Nephron (organoid): Measurements from ENCODE around the gene GRIN3B.

Experiments used
- H3K27ac Mint-ChIP-seq, 3 experiments: 2 replicates each; pipeline ENCODE4 v1.8.0; 2020; ENCODE audit warnings: mixed read lengths in 3 of 3, mild to moderate bottlenecking in 2 of 3, moderate library complexity in 1 of 3
- H3K27me3 Mint-ChIP-seq: 2 replicates; pipeline ENCODE4 v1.8.0; 2021; ENCODE audit warnings: low read depth, mild to moderate bottlenecking, moderate library complexity, mixed read lengths
- H3K36me3 Mint-ChIP-seq: 2 replicates; pipeline ENCODE4 v1.8.0; 2020; ENCODE audit warnings: low read depth, mixed read lengths
- H3K4me1 Mint-ChIP-seq: 2 replicates; pipeline ENCODE4 v1.8.0; 2020; ENCODE audit warnings: mixed read lengths
- H3K4me3 Mint-ChIP-seq, 3 experiments: 2 replicates each; pipeline ENCODE4 v1.8.0; 2020; ENCODE audit warnings: mild to moderate bottlenecking in 3 of 3, mixed read lengths in 3 of 3, moderate library complexity in 2 of 3
- H3K9me3 Mint-ChIP-seq: 2 replicates; pipeline ENCODE4 v1.8.0; 2020; ENCODE audit warnings: mixed read lengths
- CTCF ChIP-seq, 3 experiments: fragments of 200-600 bp; sonication (generic); IDR thresholded peaks; one replicate each; pipeline ENCODE4 v1.5.0; 2021; ENCODE audit warnings: antibody characterized with exemption in 3 of 3; ENCODE audit not compliant: unreplicated experiment in 3 of 3

The GRIN3B gene

GRCh38 chr19:1042689-1043511 lies 42.7 kb downstream of the GRIN3B start:
- Mint-ChIP-seq H3K27me3 (no peaks in the 10 kb centered on the region), H3K27ac (no peak overlapping the region), H3K4me3 (peak overlapping the region in 1 of 3 experiments; percentile 43), H3K9me3 (no peaks in the 10 kb centered on the region), H3K4me1 (peaks cover 25% of the 10 kb centered on the region), H3K36me3 (peaks cover 11% of the 10 kb centered on the region)
- no peak for TF ChIP-seq CTCF (IDR thresholded peaks at IDR 0.05; ENCODE audit: unreplicated experiment in 3 of 3)

- no peak overlapping the region for H3K4me3 Mint-ChIP-seq
- no peak overlapping the region for H3K27ac Mint-ChIP-seq
- no peaks in the 10 kb centered on the region for H3K27me3 Mint-ChIP-seq
- H3K36me3 Mint-ChIP-seq = no peaks in the 10 kb centered on the region
- TF ChIP-seq CTCF (IDR thresholded peaks at IDR 0.05; ENCODE audit: unreplicated experiment in 3 of 3) = no peak
- H3K9me3 Mint-ChIP-seq = no peaks in the 10 kb centered on the region
- H3K4me1 Mint-ChIP-seq = peaks cover 10% of the 10 kb centered on the region
Observed at GRCh38 chr19:1045247-1045603, 45.0 kb downstream of the GRIN3B start.

- no peaks in the 10 kb centered on the region for H3K36me3 Mint-ChIP-seq
- H3K27ac Mint-ChIP-seq = no peak overlapping the region
- no peaks in the 10 kb centered on the region for H3K9me3 Mint-ChIP-seq
- no peak for TF ChIP-seq CTCF (IDR thresholded peaks at IDR 0.05; ENCODE audit: unreplicated experiment in 3 of 3)
- H3K4me1 Mint-ChIP-seq = peaks cover under 1% of the 10 kb centered on the region
- H3K4me3 Mint-ChIP-seq = no peak overlapping the region
- no peaks in the 10 kb centered on the region for H3K27me3 Mint-ChIP-seq
Observed at GRCh38 chr19:1046117-1046626, 46.0 kb downstream of the GRIN3B start.

- Mint-ChIP-seq H3K27ac (no peak overlapping the region), H3K9me3 (no peaks in the 10 kb centered on the region), H3K4me1 (no peaks in the 10 kb centered on the region), H3K27me3 (no peaks in the 10 kb centered on the region), H3K4me3 (no peak overlapping the region), H3K36me3 (no peaks in the 10 kb centered on the region)
- TF ChIP-seq CTCF (IDR thresholded peaks at IDR 0.05; ENCODE audit: unreplicated experiment in 3 of 3) = no peak
Observed at GRCh38 chr19:1046836-1047695, 46.8 kb downstream of the GRIN3B start.

GRCh38 chr19:1047696-1048147 lies 47.5 kb downstream of the GRIN3B start:
- H3K36me3 Mint-ChIP-seq = no peaks in the 10 kb centered on the region
- H3K27ac Mint-ChIP-seq = no peak overlapping the region
- H3K4me1 Mint-ChIP-seq = no peaks in the 10 kb centered on the region
- H3K27me3 Mint-ChIP-seq = no peaks in the 10 kb centered on the region
- H3K4me3 Mint-ChIP-seq = no peak overlapping the region
- TF ChIP-seq CTCF (IDR thresholded peaks at IDR 0.05; ENCODE audit: unreplicated experiment in 3 of 3) = no peak
- no peaks in the 10 kb centered on the region for H3K9me3 Mint-ChIP-seq
